DOHH2 (cell line): ENCODE measurements around the gene LBX2.

Source experiments
- H3F3A ChIP-seq: fragments of 200-600 bp; sonication (generic), shearing (Covaris generic); 2 replicates; pipeline ENCODE4 v1.6.0; 2016; ENCODE audit warnings: antibody characterized with exemption, mild to moderate bottlenecking; ENCODE audit not compliant: control insufficient read depth, insufficient read depth
- H3K27ac ChIP-seq: fragments of 200-600 bp; sonication (generic); 2 replicates; pipeline ENCODE4 v1.5.1; 2014; ENCODE audit warnings: low read depth, mild to moderate bottlenecking, low read length, moderate library complexity
- H3K27me3 ChIP-seq: fragments of 200-600 bp; sonication (generic); 2 replicates; pipeline ENCODE4 v1.6.1; 2014; ENCODE audit warnings: mild to moderate bottlenecking, low read length, mixed read lengths; ENCODE audit not compliant: control insufficient read depth
- H3K36me3 ChIP-seq: fragments of 200-600 bp; sonication (generic); 2 replicates; pipeline ENCODE4 v1.6.1; 2014; ENCODE audit warnings: mild to moderate bottlenecking, low read length, moderate library complexity, mixed read lengths; ENCODE audit not compliant: control insufficient read depth
- H3K4me1 ChIP-seq: fragments of 200-600 bp; sonication (generic); 2 replicates; pipeline ENCODE4 v1.6.1; 2014; ENCODE audit warnings: mild to moderate bottlenecking, low read length, mixed read lengths; ENCODE audit not compliant: control insufficient read depth
- H3K4me2 ChIP-seq: fragments of 200-600 bp; sonication (generic); 2 replicates; pipeline ENCODE4 v1.6.0; 2014; ENCODE audit warnings: mild to moderate bottlenecking, low read length, moderate library complexity
- H3K4me3 ChIP-seq: fragments of 200-600 bp; sonication (generic); 2 replicates; pipeline ENCODE4 v1.5.1; 2014; ENCODE audit warnings: mild to moderate bottlenecking, low read length, mixed read lengths
- H3K79me2 ChIP-seq: fragments of 200-600 bp; sonication (generic); 2 replicates; pipeline ENCODE4 v1.6.1; 2014; ENCODE audit warnings: mild to moderate bottlenecking, low read length, mixed read lengths; ENCODE audit not compliant: control insufficient read depth
- H3K9me2 ChIP-seq: fragments of 200-600 bp; sonication (generic); replicated peaks from 2 replicates; pipeline ENCODE4 v1.6.1; 2014; ENCODE audit warnings: mild to moderate bottlenecking, low read length, mixed read lengths; ENCODE audit not compliant: control insufficient read depth
- H3K9me3 ChIP-seq: fragments of 200-600 bp; sonication (generic); 2 replicates; pipeline ENCODE4 v1.6.1; 2014; ENCODE audit warnings: antibody characterized with exemption, low read length, mixed read lengths; ENCODE audit not compliant: control insufficient read depth, insufficient read depth
- H4K20me1 ChIP-seq: fragments of 200-600 bp; sonication (generic); 2 replicates; pipeline ENCODE4 v1.6.0; 2014; ENCODE audit warnings: low read depth, mild to moderate bottlenecking, antibody characterized with exemption, low read length, moderate library complexity; ENCODE audit not compliant: control insufficient read depth, insufficient read depth
- EZH2phosphoT487 ChIP-seq: fragments of 200-600 bp; sonication (generic); IDR thresholded peaks from 2 replicates; pipeline ENCODE4 v1.6.1; 2017; ENCODE audit warnings: borderline replicate concordance, mild to moderate bottlenecking, antibody characterized with exemption, low read length, moderate library complexity, mixed read lengths
- TF ChIP-seq, protein P1 (sequence below): fragments of 200-600 bp; sonication (generic); IDR thresholded peaks from one replicate; pipeline ENCODE4 v1.5.1; 2014; ENCODE audit warnings: antibody characterized with exemption, mild to moderate bottlenecking, low read depth, low read length; ENCODE audit not compliant: poor library complexity, severe bottlenecking

Gene LBX2

DNA sequence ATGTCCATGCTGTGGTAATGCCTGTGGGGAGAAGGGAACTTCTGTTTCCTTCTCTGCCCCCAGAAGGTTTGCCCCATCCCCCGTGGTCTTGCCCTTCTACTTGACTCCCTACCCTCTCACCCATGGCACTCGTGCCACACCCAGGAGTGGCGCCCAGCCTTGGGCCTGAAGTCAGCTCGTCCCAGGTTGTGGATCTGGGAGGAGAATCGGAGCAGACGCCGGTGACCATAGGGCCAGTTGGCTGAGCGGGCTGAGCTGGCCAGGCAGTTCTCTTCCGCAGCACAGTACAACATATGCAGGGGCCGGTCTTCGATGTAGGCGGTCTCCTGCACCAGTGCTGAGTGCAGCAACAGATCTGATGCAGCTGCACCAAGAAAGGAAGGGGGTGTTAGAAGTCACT, 35.0 kb upstream of the LBX2 start:
- H3F3A ChIP-seq, result peaks cover 7% of the 10 kb centered on the region; the same call in 1 of the 2 replicates
- H3K27me3 ChIP-seq, result peaks cover 22% of the 10 kb centered on the region
- no peaks in the 10 kb centered on the region for H3K9me3 ChIP-seq
- no peaks in the 10 kb centered on the region for H4K20me1 ChIP-seq
- H3K79me2 ChIP-seq, result peaks cover 21% of the 10 kb centered on the region
- H3K9me2 ChIP-seq, result no peaks in the 10 kb centered on the region
- H3K4me3 ChIP-seq, result no peak overlapping the region
- H3K4me1 ChIP-seq, result peaks cover 19% of the 10 kb centered on the region
- peaks cover 27% of the 10 kb centered on the region for H3K36me3 ChIP-seq
- TF ChIP-seq, protein P1, sequence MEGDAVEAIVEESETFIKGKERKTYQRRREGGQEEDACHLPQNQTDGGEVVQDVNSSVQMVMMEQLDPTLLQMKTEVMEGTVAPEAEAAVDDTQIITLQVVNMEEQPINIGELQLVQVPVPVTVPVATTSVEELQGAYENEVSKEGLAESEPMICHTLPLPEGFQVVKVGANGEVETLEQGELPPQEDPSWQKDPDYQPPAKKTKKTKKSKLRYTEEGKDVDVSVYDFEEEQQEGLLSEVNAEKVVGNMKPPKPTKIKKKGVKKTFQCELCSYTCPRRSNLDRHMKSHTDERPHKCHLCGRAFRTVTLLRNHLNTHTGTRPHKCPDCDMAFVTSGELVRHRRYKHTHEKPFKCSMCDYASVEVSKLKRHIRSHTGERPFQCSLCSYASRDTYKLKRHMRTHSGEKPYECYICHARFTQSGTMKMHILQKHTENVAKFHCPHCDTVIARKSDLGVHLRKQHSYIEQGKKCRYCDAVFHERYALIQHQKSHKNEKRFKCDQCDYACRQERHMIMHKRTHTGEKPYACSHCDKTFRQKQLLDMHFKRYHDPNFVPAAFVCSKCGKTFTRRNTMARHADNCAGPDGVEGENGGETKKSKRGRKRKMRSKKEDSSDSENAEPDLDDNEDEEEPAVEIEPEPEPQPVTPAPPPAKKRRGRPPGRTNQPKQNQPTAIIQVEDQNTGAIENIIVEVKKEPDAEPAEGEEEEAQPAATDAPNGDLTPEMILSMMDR, result no peak
- TF ChIP-seq EZH2phosphoT487, result no peak
- no peak overlapping the region for H3K27ac ChIP-seq
- no peak overlapping the region for H3K4me2 ChIP-seq

DNA sequence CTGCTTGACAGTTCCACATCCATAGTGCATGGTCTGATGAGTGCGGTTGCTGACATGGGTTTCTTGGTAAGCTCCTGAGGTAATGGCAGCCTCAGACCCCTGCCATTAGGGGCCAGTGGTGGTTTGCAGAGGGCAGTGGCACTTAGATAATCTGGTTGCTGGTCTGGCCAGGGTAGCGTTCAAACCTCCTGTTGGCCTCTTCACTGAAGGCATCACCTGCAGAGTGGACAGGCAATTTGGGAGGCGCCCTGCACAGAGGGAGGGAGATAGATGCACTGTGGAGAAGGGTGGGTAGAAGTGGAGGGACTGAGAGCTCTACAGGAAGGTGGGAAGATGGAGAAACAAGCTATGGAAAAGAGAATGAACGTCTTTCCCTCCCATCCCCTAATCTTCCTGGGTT, 34.1 kb upstream of the LBX2 start:
- Histone ChIP-seq H3K27ac (no peak overlapping the region), H3F3A (peaks cover 7% of the 10 kb centered on the region; the same call in 1 of the 2 replicates), H3K9me3 (no peaks in the 10 kb centered on the region), H3K4me2 (no peak overlapping the region), H3K4me3 (no peak overlapping the region), H3K4me1 (peaks cover 18% of the 10 kb centered on the region), H3K36me3 (peaks cover 37% of the 10 kb centered on the region), H3K79me2 (peaks cover 31% of the 10 kb centered on the region), H4K20me1 (no peaks in the 10 kb centered on the region), H3K27me3 (peaks cover 13% of the 10 kb centered on the region), H3K9me2 (no peaks in the 10 kb centered on the region)
- TF ChIP-seq, protein P1, result no peak
- TF ChIP-seq EZH2phosphoT487, result no peak

DNA sequence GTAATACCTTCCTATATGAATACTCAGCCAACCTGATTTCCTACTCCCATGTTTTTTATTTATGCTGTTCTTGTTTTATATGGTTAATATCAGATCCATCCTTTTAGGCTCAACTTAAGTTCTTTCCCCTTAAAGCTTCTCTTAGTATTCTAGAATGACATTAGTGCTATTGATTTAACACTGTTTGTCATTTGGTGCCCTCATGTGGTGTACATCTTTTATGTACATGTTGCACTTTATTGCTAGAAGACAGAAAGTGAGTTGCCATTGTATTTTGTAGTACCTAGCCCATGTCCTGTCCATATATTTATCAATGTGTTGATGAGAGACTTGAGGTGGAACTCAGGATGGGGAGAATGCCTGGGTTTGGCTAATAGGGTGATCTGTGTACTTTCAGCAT, 32.8 kb upstream of the LBX2 start:
- H3K79me2 ChIP-seq, result peaks cover 43% of the 10 kb centered on the region
- H3K9me2 ChIP-seq, result no peaks in the 10 kb centered on the region
- H4K20me1 ChIP-seq, result no peaks in the 10 kb centered on the region
- TF ChIP-seq, protein P1, result peak; percentile 56
- TF ChIP-seq EZH2phosphoT487, result no peak
- H3K9me3 ChIP-seq, result no peaks in the 10 kb centered on the region
- peaks cover 49% of the 10 kb centered on the region for H3K36me3 ChIP-seq
- peaks cover 9% of the 10 kb centered on the region; the same call in 1 of the 2 replicates for H3F3A ChIP-seq
- H3K4me2 ChIP-seq, result peak overlapping the region; percentile 94; the same call in 1 of the 2 replicates
- peaks cover 30% of the 10 kb centered on the region for H3K4me1 ChIP-seq
- peaks cover under 1% of the 10 kb centered on the region for H3K27me3 ChIP-seq
- no peak overlapping the region for H3K27ac ChIP-seq
- H3K4me3 ChIP-seq, result no peak overlapping the region
